GM23338 (cell line): ENCODE results near the gene CTRB2. TPM values are rescaled to one million over a fixed set of nuclear protein-coding genes. Genes with fewer than 3 reads are reported as not detected.

Experiments
- ATAC-seq: fragments of 200-7000 bp; cut with Tn5 transposase; 3 replicates; pipeline ENCODE4 v1.9.1; 2020
- DNase-seq: peaks from one replicate; pipeline ENCODE4 v3.0.0-alpha.2; 2015; ENCODE audit warnings: low spot score
- H2AFZ ChIP-seq: fragments of 200-600 bp; sonication (generic); 2 replicates; pipeline ENCODE4 v1.8.0; 2016; ENCODE audit warnings: antibody characterized with exemption, mild to moderate bottlenecking, moderate library complexity
- H3F3A ChIP-seq: fragments of 200-600 bp; sonication (generic); replicated peaks from 2 replicates; pipeline ENCODE4 v1.8.0; 2017; ENCODE audit warnings: antibody characterized with exemption, mixed run types, low read depth
- H3K27ac ChIP-seq: fragments of 200-600 bp; sonication (generic); 2 replicates; pipeline ENCODE4 v1.6.1; 2016; ENCODE audit warnings: low read depth
- H3K27me3 ChIP-seq: fragments of 200-600 bp; sonication (generic); 2 replicates; pipeline ENCODE4 v1.8.0; 2016; ENCODE audit warnings: mild to moderate bottlenecking, mixed run types, moderate library complexity; ENCODE audit not compliant: insufficient read depth
- H3K36me3 ChIP-seq: fragments of 200-600 bp; sonication (generic); 2 replicates; pipeline ENCODE4 v1.8.0; 2016; ENCODE audit warnings: mild to moderate bottlenecking; ENCODE audit not compliant: insufficient read depth
- H3K4me1 ChIP-seq: fragments of 200-600 bp; sonication (generic); 2 replicates; pipeline ENCODE4 v1.8.0; 2016; ENCODE audit warnings: mild to moderate bottlenecking, moderate library complexity; ENCODE audit not compliant: insufficient read depth
- H3K4me2 ChIP-seq: fragments of 200-600 bp; sonication (generic); 2 replicates; pipeline ENCODE4 v1.7.1; 2017; ENCODE audit warnings: mixed run types
- H3K4me3 ChIP-seq: fragments of 200-600 bp; sonication (generic); 2 replicates; pipeline ENCODE4 v1.6.1; 2016; ENCODE audit warnings: mixed run types
- H3K79me2 ChIP-seq: fragments of 200-600 bp; sonication (generic); replicated peaks from 2 replicates; pipeline ENCODE4 v1.8.0; 2017; ENCODE audit warnings: mild to moderate bottlenecking; ENCODE audit not compliant: insufficient read depth
- H3K9me2 ChIP-seq: fragments of 200-600 bp; sonication (generic); 2 replicates; pipeline ENCODE4 v1.8.0; 2017; ENCODE audit not compliant: insufficient read depth
- H4K20me1 ChIP-seq: fragments of 200-600 bp; sonication (generic); replicated peaks from 2 replicates; pipeline ENCODE4 v1.8.0; 2017; ENCODE audit warnings: mild to moderate bottlenecking; ENCODE audit not compliant: insufficient read depth
- H3K27ac Mint-ChIP-seq: 2 replicates; pipeline ENCODE4 v1.8.0; 2020; ENCODE audit warnings: inconsistent platforms, mild to moderate bottlenecking, moderate library complexity, mixed read lengths
- H3K27me3 Mint-ChIP-seq: 3 replicates; pipeline ENCODE4 v1.8.0; 2022; ENCODE audit warnings: low read depth, mild to moderate bottlenecking, moderate library complexity, mixed read lengths, inconsistent platforms; ENCODE audit not compliant: insufficient read depth, poor library complexity
- H3K36me3 Mint-ChIP-seq: 3 replicates; pipeline ENCODE4 v1.8.0; 2021; ENCODE audit warnings: low read depth, mild to moderate bottlenecking, inconsistent platforms, moderate library complexity, mixed read lengths
- H3K4me1 Mint-ChIP-seq: 3 replicates; pipeline ENCODE4 v1.8.0; 2020; ENCODE audit warnings: mild to moderate bottlenecking, inconsistent platforms, mixed read lengths
- H3K4me3 Mint-ChIP-seq: 3 replicates; pipeline ENCODE4 v1.8.0; 2021; ENCODE audit warnings: moderate library complexity, mild to moderate bottlenecking, inconsistent platforms, mixed read lengths
- H3K9me3 Mint-ChIP-seq: 3 replicates; pipeline ENCODE4 v1.8.0; 2020; ENCODE audit warnings: moderate library complexity, mild to moderate bottlenecking, inconsistent platforms, mixed read lengths
- CREB1 ChIP-seq: fragments of 250-450 bp; sonication (Bioruptor Pico); IDR thresholded peaks from 2 replicates; pipeline ENCODE4 v1.5.0; 2020; ENCODE audit warnings: low read depth, mild to moderate bottlenecking, moderate library complexity
- CTCF ChIP-seq, 2 experiments: fragments of 200-600 bp in 1 of 2; sonication (generic) in 1 of 2; conservative IDR thresholded peaks; 2 replicates each; pipeline versions ENCODE4 v1.5.1 to v1.6.1; 2016 to 2017; ENCODE audit warnings: antibody characterized with exemption in 2 of 2, low read depth in 2 of 2, mild to moderate bottlenecking in 2 of 2, moderate library complexity in 1 of 2
- ETS1 ChIP-seq: IDR thresholded peaks from 2 replicates; pipeline ENCODE4 v1.6.1; 2016; ENCODE audit warnings: antibody characterized with exemption
- EZH2 ChIP-seq: fragments of 200-600 bp; sonication (generic); IDR thresholded peaks from one replicate; pipeline ENCODE4 v1.8.0; 2017; ENCODE audit warnings: antibody characterized with exemption, mild to moderate bottlenecking, low read depth; ENCODE audit not compliant: unreplicated experiment
- EZH2phosphoT487 ChIP-seq: fragments of 200-600 bp; sonication (generic); IDR thresholded peaks from one replicate; pipeline ENCODE4 v1.8.1; 2018; ENCODE audit warnings: antibody characterized with exemption; ENCODE audit not compliant: unreplicated experiment
- JUNB ChIP-seq: IDR thresholded peaks from one replicate; pipeline ENCODE4 v1.6.1; 2016; ENCODE audit warnings: antibody characterized with exemption; ENCODE audit not compliant: unreplicated experiment
- NANOG ChIP-seq: IDR thresholded peaks from 2 replicates; pipeline ENCODE4 v1.6.1; 2016; ENCODE audit warnings: antibody characterized with exemption, borderline replicate concordance
- POLR2AphosphoS5 ChIP-seq: IDR thresholded peaks from 2 replicates; pipeline ENCODE4 v1.6.1; 2016; ENCODE audit warnings: antibody characterized with exemption, low read depth
- STAT1 ChIP-seq: IDR thresholded peaks from one replicate; pipeline ENCODE4 v1.6.1; 2016; ENCODE audit warnings: antibody characterized with exemption; ENCODE audit not compliant: unreplicated experiment
- ZNF114 ChIP-seq: fragments of 250-450 bp; sonication (Bioruptor Pico); IDR thresholded peaks from 2 replicates; pipeline ENCODE4 v1.5.0; 2020; ENCODE audit warnings: mild to moderate bottlenecking, moderate library complexity
- ZNF331 ChIP-seq: fragments of 250-450 bp; sonication (Bioruptor Pico); IDR thresholded peaks from 2 replicates; pipeline ENCODE4 v1.5.0; 2020; ENCODE audit warnings: low read depth, mild to moderate bottlenecking, moderate library complexity
- polyA plus RNA-seq: library from polyadenylated mRNA; unstranded; fragments of >200 nt; fragmentation: Nextera tagmentation; extraction: Ambion mirVana; gene quantifications from 2 replicates; pipeline ENCODE4 v1.2.1, GENCODE V29; 2016
- total RNA-seq: library from RNA; depleted of rRNA; stranded (reverse); fragments of >200 nt; shearing (Covaris generic); gene quantifications from 2 replicates; pipeline ENCODE4 v1.2.3, GENCODE V29; 2014

The CTRB2 gene
- total and polyA plus RNA-seq, 2 experiments from 2014 or later, result not detected

- TF ChIP-seq NANOG (no peak), POLR2AphosphoS5 (no peak), CTCF (conservative IDR thresholded peaks at IDR 0.05; ENCODE audit: low read depth in 2 of 2) (no peak), ZNF331 (CRISPR knock-in tag) (no peak), ETS1 (no peak)
Observed at GRCh38 chr16:75248142-75248535, 41.2 kb upstream of the CTRB2 start (continued).

GRCh38 chr16:75247249-75247648 lies 40.3 kb upstream of the CTRB2 start:
- Mint-ChIP-seq H3K4me3 (no peak overlapping the region), H3K4me1 (peaks cover 68% of the 10 kb centered on the region), H3K36me3 (peaks cover 14% of the 10 kb centered on the region), H3K27me3 (peaks cover 46% of the 10 kb centered on the region), H3K27ac (peak overlapping the region; percentile 85), H3K9me3 (no peaks in the 10 kb centered on the region; the same call in 1 of the 3 replicates)
- no peak for DNase-seq
- Histone ChIP-seq H3K27ac (peak overlapping the region; percentile 93), H3K27me3 (no peaks in the 10 kb centered on the region), H4K20me1 (peaks cover 60% of the 10 kb centered on the region), H2AFZ (no peak overlapping the region), H3K36me3 (no peaks in the 10 kb centered on the region), H3K4me2 (no peak overlapping the region; the same call in 1 of the 2 replicates), H3K9me2 (no peaks in the 10 kb centered on the region), H3K79me2 (peaks cover 90% of the 10 kb centered on the region), H3F3A (peaks cover 10% of the 10 kb centered on the region), H3K4me3 (no peak overlapping the region), H3K4me1 (peaks cover 53% of the 10 kb centered on the region)
- no peak for ATAC-seq
- no peak for TF ChIP-seq CREB1 (CRISPR knock-in tag)
- no peak for TF ChIP-seq NANOG
- TF ChIP-seq STAT1, result no peak
- no peak for TF ChIP-seq CTCF (conservative IDR thresholded peaks at IDR 0.05; ENCODE audit: low read depth in 2 of 2)
- TF ChIP-seq EZH2phosphoT487, result no peak
- TF ChIP-seq ZNF114 (CRISPR knock-in tag), result no peak
- TF ChIP-seq EZH2, result no peak
- no peak for TF ChIP-seq POLR2AphosphoS5
- TF ChIP-seq JUNB, result no peak
